HCT116 (cell line): ENCODE data around the gene RFPL4A. TPM values are rescaled to one million over a fixed set of nuclear protein-coding genes. Genes with fewer than 3 reads are reported as not detected.

Experiments used
- ATAC-seq: fragments of 200-7000 bp; cut with Tn5 transposase; 2 replicates; pipeline ENCODE4 v1.9.1; 2020; ENCODE audit warnings: mild to moderate bottlenecking, moderate library complexity
- BruUV-seq: library from RNA; stranded (reverse); fragments of 400-500 nt; replicated peaks from 2 replicates; lab custom pipeline; 2021; lab: Mats Ljungman, UMichigan
- CTCF ChIA-PET: fragments of 300-600 bp; sonication (Branson Sonifier 250); formaldehyde crosslinking; loops from one replicate; lab custom pipeline; 2021; ENCODE audit warnings: antibody characterized with exemption; lab: Charles Lee
- POLR2A ChIA-PET: fragments of 300-600, 350-600 bp; sonication (Branson Sonifier 250); formaldehyde crosslinking; loops from one replicate; lab custom pipeline; 2021; ENCODE audit warnings: antibody characterized with exemption; lab: Charles Lee
- RAD21 ChIA-PET, 2 experiments: fragments of 300-600 bp; sonication (Branson Sonifier 250); formaldehyde crosslinking; loops; one replicate each; lab custom pipeline; 2023; ENCODE audit warnings: low total read pairs in 2 of 2; ENCODE audit not compliant: uncharacterized antibody in 2 of 2, unreplicated experiment in 2 of 2, low non-redundant PET in 1 of 2; lab: Charles Lee
- DNase-seq: peaks from one replicate; pipeline ENCODE4 v3.0.0-alpha.2; 2010; ENCODE audit warnings: low read depth, low spot score
- H2AFZ ChIP-seq: fragments of 200-600 bp; shearing (Covaris generic), sonication (generic); 2 replicates; pipeline ENCODE4 v1.6.1; 2017; ENCODE audit warnings: low read depth, mixed run types, mixed read lengths, antibody characterized with exemption, low read length; ENCODE audit not compliant: poor library complexity, severe bottlenecking
- H3K27ac ChIP-seq: 2 replicates; pipeline ENCODE4 v1.5.1; 2012; ENCODE audit warnings: low read depth, low read length
- H3K27me3 ChIP-seq: fragments of 200-600 bp; sonication (generic); 2 replicates; pipeline ENCODE4 v1.6.1; 2016; ENCODE audit warnings: mixed run types, low read length, mixed read lengths; ENCODE audit not compliant: insufficient read depth
- H3K36me3 ChIP-seq, 2 experiments: fragments of 200-500 bp in 1 of 2; fragments of 200-600 bp in 1 of 2; sonication (Bioruptor generic) in 1 of 2; sonication (generic) in 1 of 2; 2 replicates each; pipeline versions ENCODE4 v1.5.1 to v1.6.1; 2014 to 2016; ENCODE audit warnings: low read length in 2 of 2, inconsistent platforms in 1 of 2, mixed read lengths in 1 of 2, mixed run types in 1 of 2; ENCODE audit not compliant: insufficient read depth in 2 of 2, control insufficient read depth in 1 of 2
- H3K4me1 ChIP-seq, 2 experiments: fragments of 200-600 bp in 1 of 2; sonication (generic) in 1 of 2; 2 replicates each; pipeline versions ENCODE4 v1.5.1 to v1.6.1; 2012 to 2017; ENCODE audit warnings: low read length in 2 of 2, inconsistent platforms in 1 of 2, mild to moderate bottlenecking in 1 of 2, mixed read lengths in 1 of 2, mixed run types in 1 of 2, moderate library complexity in 1 of 2; ENCODE audit not compliant: insufficient read depth in 2 of 2, control insufficient read depth in 1 of 2
- H3K4me2 ChIP-seq: fragments of 200-600 bp; sonication (generic); 2 replicates; pipeline ENCODE4 v1.6.1; 2017; ENCODE audit warnings: mixed run types, low read length, mixed read lengths
- H3K4me3 ChIP-seq, 2 experiments: fragments of 200-600 bp in 1 of 2; sonication (generic) in 1 of 2; replicated peaks in 1 of 2; 2 replicates each; pipeline ENCODE4 v1.5.1; 2011 to 2016; ENCODE audit warnings: low read length in 2 of 2, control low read depth in 1 of 2, low read depth in 1 of 2, mild to moderate bottlenecking in 1 of 2, mixed read lengths in 1 of 2, mixed run types in 1 of 2
- H3K79me2 ChIP-seq: fragments of 200-600 bp; sonication (generic); 2 replicates; pipeline ENCODE4 v1.6.1; 2017; ENCODE audit warnings: mild to moderate bottlenecking, mixed run types, low read length, moderate library complexity, mixed read lengths; ENCODE audit not compliant: insufficient read depth
- H3K9ac ChIP-seq: fragments of 200-600 bp; sonication (generic); 2 replicates; pipeline ENCODE4 v1.6.1; 2016; ENCODE audit warnings: low read length, mixed read lengths
- H3K9me2 ChIP-seq: fragments of 200-600 bp; sonication (generic), shearing (Covaris generic); 2 replicates; pipeline ENCODE4 v1.6.1; 2017; ENCODE audit warnings: mixed run types, mild to moderate bottlenecking, moderate library complexity; ENCODE audit not compliant: insufficient read depth
- H3K9me3 ChIP-seq, 2 experiments: fragments of 200-500 bp in 1 of 2; fragments of 200-600 bp in 1 of 2; sonication (Bioruptor generic) in 1 of 2; sonication (generic) in 1 of 2; 2 replicates each; pipeline ENCODE4 v1.6.1; 2014 to 2017; ENCODE audit warnings: low read length in 2 of 2, mixed read lengths in 2 of 2, inconsistent platforms in 1 of 2, low read depth in 1 of 2, mild to moderate bottlenecking in 1 of 2, mixed run types in 1 of 2, moderate library complexity in 1 of 2; ENCODE audit not compliant: control insufficient read depth in 1 of 2, insufficient read depth in 1 of 2
- H4K20me1 ChIP-seq: fragments of 200-600 bp; sonication (generic), shearing (Covaris generic); 2 replicates; pipeline ENCODE4 v1.6.1; 2017; ENCODE audit warnings: mixed run types, mild to moderate bottlenecking, moderate library complexity; ENCODE audit not compliant: insufficient read depth
- CBX3 ChIP-seq: IDR thresholded peaks from 2 replicates; pipeline ENCODE4 v1.6.1; 2012; ENCODE audit warnings: low read depth
- CEBPB ChIP-seq: IDR thresholded peaks from 2 replicates; pipeline ENCODE4 v1.6.1; 2012; ENCODE audit warnings: low read depth
- ELF1 ChIP-seq: IDR thresholded peaks from 2 replicates; pipeline ENCODE4 v1.6.1; 2012; ENCODE audit warnings: low read depth, borderline replicate concordance
- EZH2 ChIP-seq: fragments of 200-600 bp; sonication (generic); IDR thresholded peaks from 2 replicates; pipeline ENCODE4 v1.6.1; 2017; ENCODE audit warnings: antibody characterized with exemption, mixed run types
- JUND ChIP-seq: IDR thresholded peaks from 2 replicates; pipeline ENCODE4 v1.6.1; 2012
- POLR2A ChIP-seq: IDR thresholded peaks from 2 replicates; pipeline ENCODE4 v1.7.0; 2011; ENCODE audit warnings: borderline replicate concordance; ENCODE audit not compliant: insufficient read depth, insufficient read length; ENCODE audit errors: extremely low read depth
- POLR2AphosphoS5 ChIP-seq: IDR thresholded peaks from 2 replicates; pipeline ENCODE4 v1.6.1; 2011; ENCODE audit warnings: mild to moderate bottlenecking, low read depth, low read length, moderate library complexity
- RAD21 ChIP-seq: IDR thresholded peaks from 2 replicates; pipeline ENCODE4 v1.6.1; 2012; ENCODE audit warnings: low read depth, mild to moderate bottlenecking
- SIN3A ChIP-seq: IDR thresholded peaks from 2 replicates; pipeline ENCODE4 v1.6.1; 2012; ENCODE audit warnings: low read depth
- TCF7L2 ChIP-seq: IDR thresholded peaks from 2 replicates; pipeline ENCODE4 v1.7.0; 2011; ENCODE audit warnings: borderline replicate concordance, inconsistent platforms; ENCODE audit not compliant: insufficient read depth, insufficient read length; ENCODE audit errors: extremely low read depth
- ZFX ChIP-seq: fragments of 450-650 bp; IDR thresholded peaks from 2 replicates; pipeline ENCODE4 v1.6.1; 2017
- intact Hi-C: fragments of 100-400 bp; cut with micrococcal nuclease; formaldehyde crosslinking; loops from 2 replicates; pipeline ENCODE4 v1.10.0; 2022
- total RNA-seq: library from RNA; stranded (reverse); gene quantifications from one replicate; pipeline ENCODE4 v1.2.1, GENCODE V29; 2021; ENCODE audit not compliant: unreplicated experiment
- TF ChIP-seq, protein P1 (sequence below): IDR thresholded peaks from 2 replicates; pipeline ENCODE4 v1.6.1; 2012
- TF ChIP-seq, protein P2 (sequence below): IDR thresholded peaks from 2 replicates; pipeline ENCODE4 v1.6.1; 2011; ENCODE audit warnings: mild to moderate bottlenecking, low read length, moderate library complexity; ENCODE audit not compliant: insufficient replicate concordance; ENCODE audit errors: extremely low read depth

RFPL4A gene
- total RNA-seq, 1 experiment from 2014 or later = not detected

DNA sequence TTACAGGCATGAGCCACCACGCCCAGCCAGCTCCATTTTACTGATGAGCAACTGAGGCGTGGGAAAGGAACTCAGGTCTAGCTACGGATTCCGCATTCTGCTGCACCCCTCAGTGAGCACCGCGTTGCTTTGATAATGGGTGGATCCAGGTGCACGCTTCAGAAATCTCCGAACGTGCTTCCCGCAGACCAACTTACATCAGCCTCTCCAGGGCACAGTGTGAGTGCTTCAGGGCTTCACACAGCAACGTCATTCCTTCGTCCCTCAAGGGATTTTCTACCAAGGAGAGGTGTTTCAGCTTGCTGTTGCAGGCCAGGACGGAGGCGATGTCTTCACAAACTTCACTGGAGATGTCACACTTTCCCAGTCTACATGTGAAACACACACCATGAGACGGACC lies 42.4 kb upstream of the RFPL4A start:
- Histone ChIP-seq H3K9ac (no peak overlapping the region), H3K79me2 (no peaks in the 10 kb centered on the region), H3K27me3 (peaks cover 11% of the 10 kb centered on the region), H3K36me3 (no peaks in the 10 kb centered on the region), H3K27ac (no peak overlapping the region), H3K4me1 (no peaks in the 10 kb centered on the region), H4K20me1 (no peaks in the 10 kb centered on the region), H3K9me3 (0 out of 4 replicates have a peak, but pooled peaks cover 0 to 3% of the 10 kb centered on the region in 2 experiments), H3K4me2 (no peak overlapping the region), H2AFZ (no peak overlapping the region), H3K4me3 (no peak overlapping the region), H3K9me2 (no peaks in the 10 kb centered on the region)
- BruUV-seq = no TSS peak
- DNase-seq (no peak), ATAC-seq (no peak)
- POLR2A ChIA-PET = no interaction called here
- RAD21 ChIA-PET = no interaction called here
- intact Hi-C loops = no loop called here
- TF ChIP-seq, protein P1, sequence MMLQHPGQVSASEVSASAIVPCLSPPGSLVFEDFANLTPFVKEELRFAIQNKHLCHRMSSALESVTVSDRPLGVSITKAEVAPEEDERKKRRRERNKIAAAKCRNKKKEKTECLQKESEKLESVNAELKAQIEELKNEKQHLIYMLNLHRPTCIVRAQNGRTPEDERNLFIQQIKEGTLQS = no peak
- TF ChIP-seq TCF7L2 (no peak), EZH2 (no peak), JUND (no peak), RAD21 (no peak), POLR2A (no peak), POLR2AphosphoS5 (no peak), ELF1 (no peak), ZFX (no peak), CEBPB (no peak), CBX3 (no peak), SIN3A (no peak)
- TF ChIP-seq, protein P2, sequence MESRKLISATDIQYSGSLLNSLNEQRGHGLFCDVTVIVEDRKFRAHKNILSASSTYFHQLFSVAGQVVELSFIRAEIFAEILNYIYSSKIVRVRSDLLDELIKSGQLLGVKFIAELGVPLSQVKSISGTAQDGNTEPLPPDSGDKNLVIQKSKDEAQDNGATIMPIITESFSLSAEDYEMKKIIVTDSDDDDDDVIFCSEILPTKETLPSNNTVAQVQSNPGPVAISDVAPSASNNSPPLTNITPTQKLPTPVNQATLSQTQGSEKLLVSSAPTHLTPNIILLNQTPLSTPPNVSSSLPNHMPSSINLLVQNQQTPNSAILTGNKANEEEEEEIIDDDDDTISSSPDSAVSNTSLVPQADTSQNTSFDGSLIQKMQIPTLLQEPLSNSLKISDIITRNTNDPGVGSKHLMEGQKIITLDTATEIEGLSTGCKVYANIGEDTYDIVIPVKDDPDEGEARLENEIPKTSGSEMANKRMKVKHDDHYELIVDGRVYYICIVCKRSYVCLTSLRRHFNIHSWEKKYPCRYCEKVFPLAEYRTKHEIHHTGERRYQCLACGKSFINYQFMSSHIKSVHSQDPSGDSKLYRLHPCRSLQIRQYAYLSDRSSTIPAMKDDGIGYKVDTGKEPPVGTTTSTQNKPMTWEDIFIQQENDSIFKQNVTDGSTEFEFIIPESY = no peak
- CTCF ChIA-PET = no interaction called here
